Measurements from ENCODE around the gene IL17RB. TPM values are rescaled to one million over a fixed set of nuclear protein-coding genes. Genes with fewer than 3 reads are reported as not detected.

Gene IL17RB
- total and polyA plus RNA-seq, 2 of the 8 experiments (the other 6 are each of a cell fraction or from before 2014, with no cell fraction given) = 7.0 to 24.6 TPM

DNA sequence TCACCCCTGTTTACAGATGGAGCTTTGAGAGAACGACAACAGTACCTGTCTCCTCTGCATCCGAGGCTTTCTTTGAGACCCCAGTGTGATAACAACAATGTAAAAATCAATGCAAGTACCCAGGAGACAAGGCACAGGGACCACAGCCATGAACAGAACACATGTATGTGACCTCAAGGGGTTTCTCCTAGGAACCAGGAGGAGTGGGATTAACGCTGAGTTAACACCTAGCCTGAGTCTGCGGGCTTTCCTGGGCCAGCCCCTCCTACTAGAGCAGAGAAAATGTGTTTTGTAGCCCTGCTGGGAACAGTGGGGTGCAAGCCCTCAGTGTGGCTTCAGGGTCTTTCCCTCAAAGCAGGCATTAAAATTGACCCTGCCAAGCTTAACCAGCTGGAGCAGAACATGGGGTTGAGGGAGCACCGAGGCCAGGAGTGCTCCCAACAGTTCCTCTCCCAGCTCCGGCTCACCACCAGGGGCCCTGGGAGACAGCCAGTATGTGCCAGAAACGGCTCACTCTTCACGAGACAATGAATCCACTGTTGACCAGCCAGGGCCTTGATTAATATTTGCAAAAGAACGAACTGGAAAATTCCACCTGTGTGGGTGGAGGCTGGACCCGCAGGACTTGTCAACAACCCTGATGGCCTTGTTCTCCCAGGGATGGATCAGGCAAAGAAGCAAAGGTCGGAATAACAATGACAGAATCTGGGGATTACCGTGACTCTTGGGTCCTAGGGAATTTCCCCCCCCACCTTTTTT is 3.8 kb upstream of the IL17RB start (continued):
- TF ChIP-seq, protein P1, sequence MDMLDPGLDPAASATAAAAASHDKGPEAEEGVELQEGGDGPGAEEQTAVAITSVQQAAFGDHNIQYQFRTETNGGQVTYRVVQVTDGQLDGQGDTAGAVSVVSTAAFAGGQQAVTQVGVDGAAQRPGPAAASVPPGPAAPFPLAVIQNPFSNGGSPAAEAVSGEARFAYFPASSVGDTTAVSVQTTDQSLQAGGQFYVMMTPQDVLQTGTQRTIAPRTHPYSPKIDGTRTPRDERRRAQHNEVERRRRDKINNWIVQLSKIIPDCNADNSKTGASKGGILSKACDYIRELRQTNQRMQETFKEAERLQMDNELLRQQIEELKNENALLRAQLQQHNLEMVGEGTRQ (IDR thresholded peaks at IDR 0.05; ENCODE audit: low read length) = no peak
- TF ChIP-seq GABPA (IDR thresholded peaks at IDR 0.05; ENCODE audit: borderline replicate concordance, insufficient read depth, low read length) = no peak
